GM21390 (cell line): ENCODE results near the gene CELF3.
"Not testable (repeated sequence)": the region's sequence is repeated elsewhere in the genome, so short reads cannot be mapped to it uniquely, and the experiment has no call there.

Experiments
- ATAC-seq: cut with Tn5 transposase; IDR thresholded peaks from one replicate; pipeline ENCODE4 v1.9.1; 2021; ENCODE audit not compliant: unreplicated experiment

CELF3 gene

DNA sequence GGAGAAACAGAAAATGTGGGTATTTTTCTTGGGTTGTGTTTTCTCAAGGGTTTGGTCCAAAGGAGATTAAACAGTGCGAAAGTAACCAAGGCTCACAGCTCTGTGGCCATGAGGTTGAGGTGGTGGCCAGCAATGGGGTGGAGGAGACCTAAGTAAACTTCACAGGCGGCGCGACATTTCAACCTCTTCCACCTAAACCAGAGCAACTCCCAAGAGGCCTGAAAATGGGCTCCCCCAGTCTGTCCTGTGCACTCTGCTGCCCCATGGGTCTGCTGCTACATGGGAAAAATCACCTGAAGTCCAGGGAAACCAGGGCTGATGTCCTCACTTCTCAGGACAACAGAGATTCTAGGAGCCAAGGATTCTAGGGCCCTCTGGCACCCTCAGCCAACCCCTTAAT, 12.4 kb downstream of the CELF3 start:
- no peak for ATAC-seq

DNA sequence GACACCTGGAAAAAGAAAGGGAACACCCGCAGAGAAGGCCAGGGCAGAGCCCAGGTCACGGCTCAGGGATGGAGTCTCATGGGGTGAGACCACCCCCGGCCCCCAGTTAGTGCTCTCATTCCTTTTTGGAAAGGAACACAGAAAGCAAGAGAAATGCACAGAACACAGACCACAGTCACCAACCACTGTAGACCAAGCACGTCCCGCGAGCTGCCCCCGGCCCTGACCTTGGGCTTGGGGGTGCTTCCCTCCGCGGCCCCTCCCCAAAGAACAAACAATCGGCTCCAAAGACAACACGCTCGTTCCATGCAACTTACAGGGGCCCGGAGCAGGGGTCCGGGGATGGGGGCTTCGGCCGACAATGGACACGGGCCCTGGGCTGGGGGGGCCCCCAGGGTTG, 12.8 kb downstream of the CELF3 start:
- no peak for ATAC-seq

DNA sequence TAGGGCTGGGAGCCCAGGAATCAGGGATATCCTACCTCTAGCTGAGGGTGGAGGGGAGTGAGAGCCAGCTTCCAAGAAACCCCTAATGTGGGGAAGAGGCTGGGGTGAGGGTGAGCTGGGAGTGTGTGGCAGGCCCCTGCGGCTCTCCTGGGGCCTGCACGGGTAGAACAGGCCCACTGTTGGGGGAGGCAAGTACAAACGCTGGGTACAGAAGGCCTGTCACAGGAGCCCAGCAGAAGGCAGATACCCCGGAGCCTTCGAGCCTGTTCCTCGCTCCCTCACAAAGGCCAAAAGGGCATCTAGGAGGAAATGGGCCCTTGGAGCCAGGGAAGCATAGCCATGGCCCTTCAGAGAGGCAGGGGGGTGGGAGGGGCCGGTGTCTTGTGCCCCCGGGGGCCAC, 13.7 kb downstream of the CELF3 start:
- ATAC-seq = no peak

DNA sequence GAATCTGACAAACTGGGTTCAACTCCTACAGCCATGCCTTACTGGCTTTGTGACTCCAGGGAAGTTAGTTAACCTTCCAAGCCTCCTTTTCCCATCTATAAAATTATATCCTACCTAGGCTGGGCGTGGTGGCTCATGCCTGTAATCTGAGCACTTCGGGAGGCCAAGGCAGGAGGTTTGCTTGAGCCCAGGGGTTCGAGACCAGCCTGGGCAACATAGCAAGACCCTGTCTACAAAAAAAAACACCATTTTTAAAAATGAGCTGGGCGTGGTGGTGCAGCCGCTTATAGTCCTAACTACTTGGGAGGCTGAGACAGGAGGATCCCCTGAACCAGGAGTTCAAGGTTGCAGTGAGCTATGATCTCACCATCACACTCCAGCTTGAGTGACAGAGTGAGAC, 15.1 kb downstream of the CELF3 start:
- no peak for ATAC-seq

DNA sequence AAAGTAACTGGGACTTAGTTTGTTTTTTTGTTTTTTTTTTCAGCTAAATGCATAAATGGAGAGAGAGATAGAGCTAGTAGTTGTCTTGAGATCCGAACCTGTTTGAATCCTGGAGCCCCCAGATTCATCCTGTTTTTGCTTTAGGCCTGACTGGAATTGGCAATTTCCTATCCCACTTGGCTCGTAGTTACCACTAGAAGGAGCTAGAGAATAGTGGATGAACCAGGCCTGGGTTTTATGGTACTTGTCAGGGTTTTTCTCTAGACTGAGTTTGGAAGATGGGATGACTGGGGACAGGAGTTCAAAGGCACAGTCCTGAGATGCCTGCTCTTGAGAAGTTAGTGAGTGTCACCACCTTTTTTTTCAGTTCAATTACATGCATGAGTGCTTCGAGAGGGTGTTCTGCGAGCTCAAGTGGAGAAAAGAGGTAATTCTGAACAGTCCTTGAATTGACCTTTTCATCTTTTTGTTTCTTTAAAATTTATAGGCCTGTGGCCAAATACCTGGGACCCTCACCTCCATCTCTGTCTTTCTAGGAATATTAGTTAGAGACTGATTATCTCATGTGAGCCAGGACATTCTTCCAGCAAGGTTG, 23.4 kb downstream of the CELF3 start:
- no peak for ATAC-seq

DNA sequence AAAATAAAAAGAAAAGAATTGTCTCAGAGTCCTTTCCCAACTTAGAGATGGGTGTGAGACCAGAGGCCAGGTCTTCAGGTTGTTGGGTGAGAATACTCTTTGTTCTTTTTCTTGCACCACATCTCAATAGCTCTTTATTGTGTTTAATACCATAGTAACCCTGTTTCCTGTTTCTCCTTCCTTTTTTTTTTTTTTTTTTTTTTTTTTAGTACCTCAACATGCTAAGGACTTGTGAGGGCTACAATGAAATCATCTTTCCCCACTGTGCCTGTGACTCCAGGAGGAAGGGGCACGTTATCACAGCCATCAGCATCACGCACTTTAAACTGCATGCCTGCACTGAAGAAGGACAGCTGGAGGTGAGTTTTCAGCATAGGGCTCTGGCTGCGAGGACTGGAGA, 24.4 kb downstream of the CELF3 start:
- ATAC-seq = no peak

DNA sequence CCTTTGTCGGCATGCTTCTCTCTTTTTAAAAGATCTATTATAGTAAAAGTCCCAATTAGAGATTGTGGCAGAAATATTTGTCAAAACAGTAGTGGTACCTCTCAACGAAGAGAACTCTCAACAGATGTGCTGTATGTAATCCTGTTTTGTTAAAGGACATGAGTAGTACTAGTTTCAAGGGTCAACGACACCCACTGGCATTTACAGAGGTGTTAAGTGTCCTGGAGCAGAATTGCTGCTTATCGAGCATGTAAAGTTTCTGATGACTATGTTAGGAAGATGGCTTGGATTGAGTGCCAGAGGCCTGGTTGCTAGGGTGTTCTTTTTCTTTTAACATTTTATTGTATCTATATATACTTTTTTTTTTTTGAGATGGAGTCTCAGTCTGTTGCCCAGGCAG, 27.1 kb downstream of the CELF3 start:
- no peak for ATAC-seq

DNA sequence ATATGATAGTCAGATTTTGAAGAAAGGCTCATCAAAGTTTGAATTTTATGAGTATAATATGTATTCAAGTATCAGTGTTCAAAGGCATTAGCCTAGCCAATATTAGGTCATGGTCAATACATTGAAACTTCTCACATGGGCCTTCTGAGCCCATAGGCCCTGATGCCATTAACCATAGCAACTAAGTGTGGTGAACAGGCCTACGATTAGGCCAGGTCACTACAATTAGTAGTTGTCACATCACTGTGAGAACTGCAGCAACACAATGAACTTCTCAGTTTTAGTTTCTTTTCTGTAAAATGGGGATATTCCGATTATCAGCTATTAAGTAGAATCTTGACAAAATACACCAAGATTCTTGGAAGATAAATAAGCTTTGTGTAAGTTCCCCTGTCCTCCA, 30.0 kb downstream of the CELF3 start:
- no peak for ATAC-seq

DNA sequence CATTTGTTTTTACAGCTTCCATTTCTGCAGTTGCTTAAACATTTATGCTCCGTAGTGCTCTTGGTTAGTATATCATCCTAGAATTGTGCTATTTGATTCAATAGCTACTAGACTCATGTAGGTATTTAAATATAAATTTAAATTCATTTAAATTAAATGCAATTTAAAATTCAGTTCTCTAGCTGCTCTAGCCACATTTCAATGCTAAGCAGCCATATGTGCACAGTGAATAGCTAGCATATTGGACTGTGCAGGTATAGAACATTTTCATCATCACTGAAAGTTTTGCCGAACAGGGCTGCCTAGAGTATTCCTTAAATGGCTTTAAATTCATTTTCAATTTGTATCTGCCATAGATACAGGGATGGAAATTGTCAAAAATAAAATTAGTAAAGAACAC, 32.5 kb downstream of the CELF3 start:
- ATAC-seq = no peak

DNA sequence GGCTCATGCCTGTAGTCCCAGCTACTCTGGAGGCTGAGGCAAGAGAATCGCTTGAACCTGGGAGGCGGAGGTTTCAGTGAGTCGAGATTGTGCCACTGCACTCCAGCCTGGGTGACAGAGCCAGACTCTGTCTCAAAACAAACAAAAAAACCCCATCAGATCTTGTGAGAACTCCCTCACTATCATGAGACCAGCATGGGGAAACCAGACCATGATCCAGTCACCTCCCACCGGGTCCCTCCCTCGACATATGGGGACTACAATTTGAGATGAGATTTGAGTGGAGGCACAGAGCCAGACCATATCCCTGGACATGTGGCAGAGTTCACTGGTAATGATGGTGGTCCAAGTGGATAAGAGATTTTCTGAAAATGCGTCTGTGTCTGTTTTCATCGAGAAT, 33.7 kb downstream of the CELF3 start:
- not testable (repeated sequence) for ATAC-seq

DNA sequence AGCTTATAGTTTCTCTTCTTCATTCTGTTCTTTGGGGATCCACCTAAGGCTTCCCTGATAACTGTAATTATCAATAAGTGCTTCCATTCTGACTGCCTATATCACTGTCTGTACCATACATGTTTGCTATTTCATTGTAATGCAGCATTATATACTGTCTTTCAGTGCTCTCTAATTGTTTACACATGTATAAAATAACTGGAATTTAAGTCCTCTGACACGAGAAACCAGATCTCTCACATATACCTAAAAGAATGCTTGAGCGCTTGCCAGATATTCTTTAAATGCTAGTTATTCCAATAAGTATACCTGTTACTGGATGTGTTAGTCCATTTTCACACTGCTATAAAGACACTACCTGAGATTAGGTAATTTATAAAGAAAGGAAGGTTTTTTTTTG, 34.7 kb downstream of the CELF3 start:
- ATAC-seq = no peak

DNA sequence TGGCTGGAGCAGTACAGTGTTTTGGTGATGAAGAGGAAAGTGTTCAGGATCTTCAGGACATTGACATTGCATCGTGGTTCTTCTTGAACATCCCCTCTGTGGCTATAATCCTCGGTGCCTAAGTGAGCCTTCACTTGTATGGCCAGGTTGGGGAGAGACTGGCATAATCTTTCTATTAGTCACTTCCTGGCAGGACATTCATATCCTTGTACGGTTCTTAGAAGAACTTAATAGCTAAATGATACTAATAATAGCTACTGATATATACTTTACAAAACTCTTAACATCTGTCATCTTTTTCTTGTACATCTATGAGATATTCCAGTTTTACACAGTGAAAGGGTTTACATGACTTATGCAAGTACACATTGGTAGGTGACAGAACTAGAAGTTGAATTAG, 35.8 kb downstream of the CELF3 start:
- no peak for ATAC-seq

DNA sequence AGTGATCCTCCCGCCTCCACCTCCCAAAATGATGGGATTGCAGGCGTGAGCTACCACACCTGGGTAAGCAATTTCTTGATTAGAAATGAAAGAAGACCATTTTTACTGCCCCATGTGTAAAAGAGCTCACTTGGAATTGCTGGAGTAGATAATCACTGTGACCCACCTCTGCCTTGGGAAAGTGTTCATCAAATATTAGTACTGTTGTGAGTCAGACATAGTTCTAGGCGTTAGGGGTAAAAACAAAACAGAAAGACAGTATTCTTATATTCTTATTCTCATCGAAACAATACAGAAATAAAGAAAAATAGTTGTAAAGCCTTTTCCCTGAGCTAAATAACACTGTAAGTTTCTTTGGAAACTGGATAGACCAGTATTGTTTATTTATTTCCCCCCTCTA, 36.2 kb downstream of the CELF3 start:
- no peak for ATAC-seq

DNA sequence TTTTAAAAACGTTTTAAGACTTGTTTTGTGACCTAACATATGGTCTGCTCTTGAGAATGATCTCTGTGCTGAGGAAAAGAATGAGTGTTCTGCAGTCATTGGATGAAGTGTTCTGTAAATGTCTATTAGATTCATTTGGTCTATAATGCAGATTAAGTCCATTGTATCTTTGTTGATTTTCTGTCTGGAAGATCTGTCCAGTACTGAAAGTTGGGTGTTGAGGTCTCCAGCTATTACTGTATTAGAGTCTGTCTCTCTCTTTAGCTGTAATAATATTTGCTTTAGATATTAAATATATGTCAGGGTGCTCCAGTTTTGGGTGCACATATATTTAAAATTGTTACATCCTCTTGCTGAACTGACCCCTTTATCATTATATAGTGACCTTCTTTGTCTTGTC, 43.2 kb downstream of the CELF3 start:
- no peak for ATAC-seq

DNA sequence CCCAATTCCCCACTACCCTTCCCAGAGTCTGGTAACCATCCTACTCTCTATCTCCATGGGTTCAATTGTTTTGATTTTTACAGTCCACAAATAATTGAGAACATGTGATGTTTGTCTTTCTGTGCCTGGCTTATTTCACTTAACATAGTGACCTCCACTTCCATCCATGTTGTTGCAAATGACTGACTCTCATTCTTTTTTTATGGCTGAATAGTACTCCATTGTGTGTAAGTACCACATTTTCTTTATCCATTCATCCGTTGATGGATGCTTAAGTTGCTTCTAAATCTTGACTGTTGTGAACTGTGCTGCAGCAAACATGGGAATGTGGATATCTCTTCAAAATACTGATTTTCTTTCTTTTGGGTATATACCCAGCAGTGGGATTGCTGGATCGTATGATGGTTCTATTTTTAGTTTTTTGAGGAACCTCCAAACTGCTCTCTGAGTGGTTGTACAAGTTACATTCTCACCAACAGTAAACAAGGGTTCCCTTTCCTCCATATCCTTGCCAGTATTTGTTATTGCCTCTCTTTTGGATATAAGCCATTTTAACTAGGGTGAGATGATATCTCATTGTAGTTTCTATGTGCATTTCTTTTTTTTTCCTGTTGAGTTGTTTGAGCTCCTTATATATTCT, 46.4 kb downstream of the CELF3 start:
- not testable (repeated sequence) for ATAC-seq

DNA sequence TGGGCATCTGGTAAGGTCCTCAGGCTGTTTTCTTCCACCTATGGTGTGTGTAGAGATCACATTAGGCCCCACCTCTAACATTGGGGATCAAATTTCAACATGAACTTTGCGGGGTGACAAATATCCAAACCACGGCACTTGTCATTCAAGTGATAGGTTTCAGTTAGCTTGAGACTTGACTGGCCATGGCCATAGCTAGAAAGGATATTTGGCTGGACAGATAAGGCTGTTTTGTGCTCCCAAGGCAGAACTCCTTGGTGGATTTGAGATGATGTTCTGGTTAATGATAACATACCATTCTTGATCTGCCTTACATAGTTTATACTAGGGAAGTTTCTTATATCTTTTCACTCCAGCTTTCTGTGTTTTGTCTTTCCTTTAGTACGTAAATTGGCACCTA, 48.5 kb downstream of the CELF3 start:
- no peak for ATAC-seq

DNA sequence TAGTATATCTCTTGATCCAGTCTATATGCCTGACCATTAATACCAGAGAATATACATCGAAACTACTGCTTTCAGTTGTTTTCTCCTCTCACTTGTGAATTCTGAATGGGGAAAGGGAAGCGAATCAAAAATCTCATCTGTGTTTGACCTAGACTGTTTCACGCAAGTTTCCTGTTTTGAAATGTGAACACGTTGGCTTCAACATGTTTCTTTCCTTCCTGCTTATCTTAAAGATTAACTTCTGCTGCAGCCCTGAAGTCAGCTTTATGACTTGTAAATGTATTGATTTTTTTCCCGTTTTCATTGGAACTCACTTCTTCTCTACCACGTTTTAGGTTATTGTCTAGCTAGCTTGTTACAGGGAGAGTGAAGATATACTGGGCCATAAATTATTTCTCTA, 54.9 kb downstream of the CELF3 start:
- ATAC-seq = no peak

DNA sequence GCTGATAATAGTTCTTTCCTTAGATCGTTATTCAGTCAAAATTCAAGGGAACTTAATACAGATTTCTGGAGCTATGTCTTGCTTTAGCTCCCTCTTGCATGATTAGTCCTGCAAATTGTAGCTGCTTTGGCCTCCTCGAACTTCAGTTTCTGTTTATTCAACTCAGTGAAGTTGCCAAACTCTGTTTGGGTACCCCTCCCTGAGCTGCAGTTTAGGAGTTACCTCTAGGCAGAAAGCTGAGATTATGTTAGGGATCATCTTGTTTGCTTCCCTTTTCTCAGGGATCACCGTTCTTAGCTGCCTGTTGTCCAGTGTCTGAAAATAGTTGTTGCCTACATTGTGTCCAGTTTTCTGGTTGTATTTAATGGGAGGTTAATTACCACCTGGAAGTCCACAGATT, 61.2 kb downstream of the CELF3 start:
- ATAC-seq = no peak

DNA sequence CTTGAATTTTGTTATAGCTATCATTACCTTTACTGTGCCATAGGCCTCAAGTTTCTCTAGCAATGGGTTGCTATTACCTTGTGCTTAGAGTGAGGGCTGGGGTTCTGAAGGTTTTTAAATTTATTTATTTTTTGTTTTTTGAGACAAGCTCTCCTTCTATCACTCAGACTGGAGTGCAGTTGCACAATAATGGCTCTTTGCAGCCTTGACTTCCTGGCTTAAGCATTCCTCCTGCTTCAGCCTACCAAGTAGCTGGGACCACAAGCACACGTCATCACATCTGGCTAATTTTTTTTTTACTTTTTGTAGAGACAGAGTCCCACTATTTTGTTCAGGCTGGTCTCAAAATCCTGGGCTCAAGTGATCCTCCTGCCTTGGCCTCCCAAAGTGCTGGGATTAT, 63.2 kb downstream of the CELF3 start:
- ATAC-seq = no peak
